ENCODE data around the gene PBX4.

PBX4 gene

DNA sequence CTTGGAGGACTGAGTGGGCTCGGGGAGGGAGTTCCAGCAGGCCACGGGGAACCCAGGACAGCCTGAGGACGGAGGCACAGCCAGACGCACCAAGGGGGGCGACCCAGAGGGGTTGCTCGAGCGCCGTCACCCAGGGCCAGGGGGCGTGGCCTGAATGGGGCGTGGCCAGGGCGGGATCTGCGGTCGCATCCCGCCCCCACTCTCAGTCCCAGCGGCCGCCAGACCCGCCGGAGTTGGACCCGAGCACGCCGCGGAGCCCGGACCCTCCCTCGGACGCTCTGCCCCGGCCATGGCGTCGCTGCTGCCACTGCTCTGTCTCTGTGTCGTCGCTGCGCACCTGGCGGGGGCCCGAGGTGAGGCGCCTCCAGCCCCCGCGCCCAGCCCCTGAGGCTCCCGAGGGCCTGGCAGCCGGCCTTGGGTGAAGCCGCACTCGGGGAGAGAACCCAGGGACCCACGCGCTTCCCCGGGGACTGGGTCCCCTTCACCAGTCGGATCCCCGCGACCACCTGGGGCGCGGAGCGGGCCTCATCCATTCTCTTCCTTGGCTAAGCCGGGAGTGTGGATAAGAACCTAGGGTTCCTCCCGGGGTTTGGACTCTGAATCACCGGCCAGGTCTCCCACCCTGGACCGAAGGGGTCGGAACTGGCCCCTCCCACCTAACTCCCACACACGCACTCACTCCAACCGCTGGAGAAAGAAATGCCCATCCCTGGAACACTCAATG lies 80.3 kb downstream of the PBX4 start, which contains the start of gene CILP2:
Gene CILP2 (plus strand): TSS at position 205 of the 724 bp plus-strand sequence. CDS start 85 bp downstream, at position 290.
- DNase-seq = no peak

DNA sequence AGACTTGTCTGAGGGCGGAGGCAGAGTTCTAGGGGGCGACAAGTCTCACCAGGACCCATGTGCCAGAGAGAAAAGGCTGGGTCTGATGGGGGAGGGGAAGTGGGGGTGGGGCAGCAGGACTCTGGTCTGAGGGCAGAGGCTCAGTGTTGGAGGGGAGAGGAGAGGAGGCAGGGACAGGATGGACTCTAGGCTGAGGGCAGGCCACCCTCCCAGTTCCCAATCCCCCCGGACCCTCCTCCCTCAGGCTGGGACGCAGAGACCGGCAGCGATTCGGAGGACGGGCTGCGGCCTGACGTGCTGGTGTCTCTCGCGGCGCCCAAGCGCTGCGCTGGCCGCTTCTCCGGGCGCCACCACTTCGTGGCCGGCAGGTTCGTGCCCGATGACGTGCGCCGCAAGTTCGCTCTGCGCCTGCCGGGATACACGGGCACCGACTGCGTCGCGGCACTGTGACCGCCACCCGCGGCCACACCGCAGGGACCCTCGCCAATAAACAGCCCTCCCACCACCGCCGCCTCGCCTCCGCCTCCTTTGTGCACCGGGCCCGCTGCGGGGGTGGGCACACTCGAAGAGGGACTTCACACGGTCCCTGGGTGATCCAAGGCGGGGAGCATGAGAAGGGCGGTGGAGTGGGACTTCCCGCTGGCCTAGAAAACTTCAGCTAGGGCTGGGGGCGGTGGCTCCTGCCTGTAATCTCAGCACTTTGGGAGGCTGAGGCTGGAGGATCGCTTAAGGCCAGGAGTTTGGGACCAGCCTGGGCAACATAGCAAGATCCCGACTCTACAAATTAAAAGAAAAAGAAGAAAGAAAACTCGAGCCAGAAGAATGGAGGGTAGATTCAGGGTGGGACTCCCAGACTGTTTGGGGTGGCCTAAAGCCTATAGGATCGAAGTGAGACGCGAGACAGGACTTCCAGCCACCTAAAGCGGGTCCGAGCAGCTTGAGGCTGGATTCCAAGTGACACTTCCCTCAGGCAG lies 81.1 kb downstream of the PBX4 start:
- no peak for DNase-seq

DNA sequence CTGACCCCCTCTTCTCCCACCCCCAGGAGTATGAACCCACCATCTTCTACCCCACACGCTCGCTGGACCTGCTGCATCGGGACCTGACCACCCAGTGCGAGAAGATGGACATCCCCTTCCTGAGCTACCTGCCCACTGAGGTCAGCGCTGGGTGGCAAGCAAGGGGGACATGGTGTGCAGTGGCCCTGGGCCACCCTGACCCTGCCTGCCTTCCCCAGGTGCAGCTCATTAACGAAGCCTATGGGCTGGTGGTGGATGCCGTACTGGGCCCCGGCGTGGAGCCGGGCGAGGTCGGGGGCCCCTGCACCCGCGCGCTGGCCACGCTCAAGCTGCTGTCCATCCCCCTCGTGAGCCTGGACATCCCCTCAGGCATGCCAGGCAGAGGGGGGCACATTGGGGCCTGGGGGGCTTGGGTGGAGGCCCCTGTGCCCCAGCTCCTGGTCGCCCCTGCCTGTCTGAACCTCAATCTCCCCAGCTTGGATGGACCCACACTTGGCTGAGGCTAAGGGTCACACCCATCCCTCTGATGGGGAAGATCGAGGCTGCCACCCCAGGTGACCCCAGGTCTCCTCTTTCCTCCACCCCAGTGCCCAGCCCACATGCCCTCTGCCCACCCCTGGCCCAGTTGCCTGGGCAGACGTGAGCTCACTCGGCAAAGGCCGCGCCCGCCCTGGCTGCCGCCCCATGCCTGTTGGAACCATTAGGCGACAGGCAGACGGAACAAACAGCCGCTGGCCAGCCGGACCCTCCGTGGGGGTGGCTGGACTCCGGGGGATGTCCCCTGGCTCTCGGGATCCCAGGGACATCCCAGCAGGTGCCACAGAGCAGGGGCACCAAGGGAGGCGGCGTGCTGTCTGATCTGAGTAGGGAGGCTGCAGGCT lies 82.9 kb downstream of the PBX4 start:
- no peak for DNase-seq

DNA sequence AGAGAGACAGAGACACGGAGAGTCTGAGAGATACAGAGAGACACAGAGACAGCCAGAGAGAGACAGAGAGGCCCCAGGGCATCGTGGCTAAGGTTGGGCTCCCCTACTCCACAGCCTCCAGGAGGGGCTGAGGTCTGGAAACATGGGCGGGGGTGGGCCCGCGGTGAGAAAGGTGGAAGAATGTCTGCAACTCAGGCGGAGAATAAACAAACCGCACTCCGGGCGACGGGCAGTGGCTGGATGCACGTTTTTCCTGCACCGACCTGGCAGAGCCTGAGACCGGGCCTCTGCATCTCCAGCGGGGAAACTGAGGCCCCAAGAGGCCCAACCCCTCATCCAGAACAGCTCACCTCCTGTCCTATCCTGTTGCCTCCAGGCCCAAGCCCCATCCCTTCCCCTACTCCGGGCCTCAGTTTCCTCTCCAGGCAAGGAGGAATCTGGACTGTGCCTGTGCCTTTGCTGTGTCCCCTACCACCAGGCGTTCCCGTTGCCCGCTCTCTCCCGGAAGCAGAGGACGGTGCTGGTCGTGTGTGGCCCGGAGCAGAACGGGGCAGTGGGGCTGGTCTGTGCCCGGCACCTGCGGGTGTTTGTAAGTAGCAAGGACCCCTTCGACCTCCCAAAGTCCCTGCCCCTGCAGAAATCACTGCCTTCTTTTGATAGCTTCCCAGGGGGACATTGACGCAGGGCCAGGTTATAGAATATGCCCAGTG lies 83.8 kb downstream of the PBX4 start:
- DNase-seq = no peak

DNA sequence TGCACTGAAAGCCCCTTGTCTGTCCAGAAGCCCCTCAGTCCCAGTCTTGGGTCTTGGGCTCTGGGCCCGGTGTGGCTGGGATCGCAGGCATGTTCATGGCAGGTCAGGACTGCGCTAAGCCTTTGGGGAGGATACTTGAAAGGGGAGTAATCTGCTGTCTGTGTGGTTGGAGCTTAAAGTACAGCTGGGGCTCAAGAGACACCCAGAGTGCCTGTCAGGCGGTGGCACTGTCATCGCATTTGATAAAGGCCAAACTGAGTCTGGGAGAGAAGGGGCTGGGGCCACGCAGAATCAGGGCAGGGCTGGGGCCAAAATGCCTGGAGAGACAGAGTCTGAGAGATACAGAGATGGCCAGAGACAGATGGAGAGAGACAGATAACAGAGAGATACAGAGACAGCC lies 84.6 kb downstream of the PBX4 start:
- no peak for DNase-seq

DNA sequence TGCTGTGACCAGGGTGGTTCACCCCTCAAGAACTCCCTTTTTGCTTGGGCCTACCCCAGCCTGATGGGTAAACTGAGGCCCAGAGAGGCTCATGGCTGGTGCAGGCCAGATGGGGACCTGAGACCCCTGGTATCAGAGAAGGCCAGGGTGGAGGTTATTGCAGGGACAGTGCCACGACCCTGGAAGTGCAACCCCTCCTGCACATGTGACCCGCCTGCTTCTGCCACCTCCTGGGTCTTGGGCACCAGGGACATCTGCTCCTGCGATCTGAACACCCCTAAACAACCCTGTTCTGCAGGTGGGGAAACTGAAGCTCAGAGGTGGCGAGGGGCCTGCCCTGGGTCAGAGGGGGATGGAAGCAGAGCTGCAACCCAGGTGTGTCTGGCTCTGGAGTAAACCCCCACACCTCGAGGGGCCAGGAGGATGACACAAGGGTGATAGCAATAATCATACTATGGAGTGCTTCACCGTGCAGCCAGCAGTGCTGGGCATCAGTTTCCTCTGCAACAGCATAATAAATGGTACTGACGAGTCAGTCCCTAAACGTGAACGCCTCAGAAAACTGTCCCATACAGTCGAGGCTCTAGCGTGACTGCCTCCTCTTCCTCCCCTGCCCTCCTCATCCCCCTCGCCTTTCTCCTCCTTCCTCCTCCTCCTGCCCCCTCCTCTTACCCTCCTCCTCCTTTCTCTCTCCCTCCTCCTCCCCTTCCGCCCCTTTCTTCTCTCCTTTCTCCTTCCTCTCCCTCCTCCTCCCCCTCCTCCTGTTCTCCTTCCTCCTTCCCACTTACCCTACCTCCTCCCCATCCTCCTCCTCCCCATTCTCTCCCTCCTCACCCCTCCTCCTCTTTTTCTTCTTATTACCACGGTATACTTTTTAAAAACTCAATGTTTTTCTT lies 85.4 kb downstream of the PBX4 start:
- DNase-seq = no peak

DNA sequence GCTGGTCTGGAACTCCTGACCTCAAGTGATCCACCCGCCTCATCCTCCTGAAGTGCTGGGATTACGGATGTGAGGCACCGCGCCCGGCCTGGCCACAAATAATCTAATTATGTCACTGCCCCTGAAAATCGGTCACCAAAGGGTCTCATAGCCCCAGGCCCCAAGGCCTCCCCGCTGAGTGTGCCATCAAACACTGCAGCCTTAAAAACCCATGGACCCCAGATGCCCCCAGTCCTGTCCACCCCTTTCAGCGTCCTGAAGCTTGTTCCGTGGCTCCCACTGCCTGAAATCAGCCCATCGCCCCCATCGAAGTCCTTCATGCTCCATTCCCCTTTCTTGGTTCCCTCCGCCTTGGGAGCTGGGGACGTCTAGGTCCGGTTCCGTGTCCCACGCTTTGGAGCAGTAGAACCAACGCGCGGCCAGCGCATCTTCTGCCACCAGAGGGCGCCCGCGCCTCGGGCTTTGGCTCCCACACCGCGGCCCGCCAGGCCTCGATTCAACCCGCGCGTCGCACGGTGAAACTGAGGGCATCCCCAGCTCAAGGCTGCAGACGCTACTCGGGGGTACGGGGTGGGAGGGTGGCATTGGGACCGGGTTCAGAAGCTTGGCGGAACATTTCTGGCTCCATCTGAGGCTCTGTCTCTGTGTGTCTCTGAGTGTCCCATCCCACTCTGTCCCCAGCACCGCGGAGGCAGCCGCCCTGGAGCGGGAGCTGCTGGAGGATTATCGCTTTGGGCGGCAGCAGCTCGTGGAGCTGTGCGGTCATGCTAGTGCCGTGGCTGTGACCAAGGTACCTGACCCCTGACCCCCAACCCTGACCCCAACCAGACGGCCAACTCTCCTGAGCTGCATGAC lies 86.3 kb downstream of the PBX4 start:
- DNase-seq = peak; percentile 72 to 77

DNA sequence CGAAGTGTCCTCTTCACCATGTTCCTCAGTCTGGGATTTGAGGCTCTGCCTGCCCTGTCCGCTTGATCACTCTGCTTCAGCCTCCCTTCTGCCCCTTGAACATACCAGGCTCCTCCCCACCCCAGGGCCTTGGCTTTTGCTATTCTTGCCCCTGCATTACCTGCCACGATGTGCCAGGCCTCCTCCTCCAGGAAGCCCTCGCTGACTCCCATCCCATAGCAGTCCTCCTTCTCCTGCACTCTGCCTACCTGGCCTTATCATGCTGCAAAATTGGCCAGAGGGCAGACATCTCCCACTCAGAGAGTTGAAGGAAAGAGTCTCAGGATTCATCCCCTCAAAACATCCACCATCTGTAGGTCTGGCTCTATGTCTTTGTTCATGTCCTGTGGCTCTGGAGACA lies 87.6 kb downstream of the PBX4 start:
- DNase-seq = no peak

DNA sequence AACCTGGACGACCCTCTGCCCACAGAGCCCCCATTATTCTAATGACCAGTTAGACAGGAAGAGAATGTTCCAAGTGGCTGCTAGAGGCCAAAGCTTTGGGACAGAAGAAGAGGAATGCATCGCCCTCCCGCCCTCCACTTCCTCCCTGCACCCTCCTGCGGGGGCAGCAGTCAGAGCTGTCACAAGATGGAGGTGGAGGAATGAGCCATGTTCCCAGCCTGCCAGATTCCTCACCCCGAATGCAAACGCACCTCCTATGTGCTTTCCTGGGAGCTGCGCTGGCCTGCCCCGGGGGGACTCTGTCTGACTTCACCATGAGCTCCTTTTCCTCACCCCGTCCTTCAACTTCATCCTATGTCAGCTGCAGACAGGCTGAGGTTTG lies 88.1 kb downstream of the PBX4 start:
- peak in 1 of 2 donors; percentile 61 for DNase-seq

DNA sequence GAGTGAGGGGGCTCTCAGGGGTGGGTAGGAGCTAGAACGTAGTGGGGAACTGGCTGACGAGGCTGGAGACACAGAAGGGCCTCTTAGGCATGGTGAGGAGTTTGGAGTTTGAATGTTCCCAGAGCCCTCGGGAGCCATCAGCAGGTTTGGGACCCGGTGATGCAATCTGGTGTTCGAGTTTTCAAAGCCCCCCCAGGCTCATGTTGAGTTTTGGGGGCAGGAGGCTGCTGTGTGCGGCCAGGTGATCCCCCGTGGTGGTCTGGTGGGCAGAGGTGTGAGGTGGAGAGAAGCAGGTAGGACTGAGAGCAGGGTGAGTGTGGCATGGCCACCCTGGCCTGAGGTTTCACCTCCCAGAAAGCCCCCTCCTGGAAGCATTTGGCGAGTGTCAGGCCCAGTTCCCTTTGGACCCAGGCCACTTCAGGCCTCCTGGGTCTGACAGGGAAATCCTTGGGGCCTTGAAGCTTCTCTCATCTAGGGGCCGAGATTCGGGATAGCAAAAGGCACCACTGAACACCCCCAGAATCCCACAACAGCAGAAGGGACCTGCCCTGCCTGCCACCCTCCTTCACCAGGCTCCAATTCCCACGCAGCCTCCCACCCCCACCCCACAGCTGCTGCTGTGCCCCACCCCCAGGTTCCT lies 88.6 kb downstream of the PBX4 start:
- no peak for DNase-seq

DNA sequence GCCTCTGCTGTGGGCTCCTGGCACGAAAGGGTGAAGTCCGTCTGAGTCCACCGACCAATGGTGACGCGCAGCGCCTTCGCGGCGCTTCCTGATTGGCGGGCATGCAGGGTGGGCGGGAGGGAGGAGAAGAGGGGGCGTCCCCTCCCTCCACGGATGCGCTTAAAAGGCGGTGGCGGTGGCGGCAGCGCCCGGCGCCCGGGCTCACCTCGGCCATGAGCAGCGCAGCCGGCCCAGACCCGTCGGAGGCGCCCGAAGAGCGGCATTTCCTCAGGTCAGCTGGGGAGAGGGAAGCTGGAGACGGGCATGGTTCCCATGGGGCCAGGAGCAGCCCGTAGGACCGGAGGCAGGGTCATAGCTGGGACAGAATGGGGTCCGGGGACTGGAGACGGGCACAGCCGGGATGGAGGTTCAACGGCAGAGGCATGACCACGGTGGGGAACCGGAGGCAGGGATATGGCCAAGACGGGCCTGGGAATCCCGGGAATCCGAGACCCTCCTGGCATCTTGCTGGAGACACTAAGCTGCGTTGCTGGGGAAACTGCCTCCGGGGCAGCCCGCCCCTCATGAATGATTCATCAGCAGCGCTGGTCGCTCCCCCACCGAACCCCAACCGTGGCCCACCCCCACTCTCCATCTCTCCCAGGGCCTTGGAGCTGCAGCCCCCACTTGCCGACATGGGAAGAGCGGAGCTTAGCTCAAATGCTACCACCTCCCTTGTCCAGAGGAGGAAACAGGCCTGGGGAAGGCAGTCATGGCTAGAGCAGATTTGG lies 89.6 kb downstream of the PBX4 start, which contains the start of gene YJEFN3:
Gene YJEFN3 (plus strand): TSS at position 191 of the 770 bp plus-strand sequence. CDS start 22 bp downstream, at position 213.
- no peak for DNase-seq

DNA sequence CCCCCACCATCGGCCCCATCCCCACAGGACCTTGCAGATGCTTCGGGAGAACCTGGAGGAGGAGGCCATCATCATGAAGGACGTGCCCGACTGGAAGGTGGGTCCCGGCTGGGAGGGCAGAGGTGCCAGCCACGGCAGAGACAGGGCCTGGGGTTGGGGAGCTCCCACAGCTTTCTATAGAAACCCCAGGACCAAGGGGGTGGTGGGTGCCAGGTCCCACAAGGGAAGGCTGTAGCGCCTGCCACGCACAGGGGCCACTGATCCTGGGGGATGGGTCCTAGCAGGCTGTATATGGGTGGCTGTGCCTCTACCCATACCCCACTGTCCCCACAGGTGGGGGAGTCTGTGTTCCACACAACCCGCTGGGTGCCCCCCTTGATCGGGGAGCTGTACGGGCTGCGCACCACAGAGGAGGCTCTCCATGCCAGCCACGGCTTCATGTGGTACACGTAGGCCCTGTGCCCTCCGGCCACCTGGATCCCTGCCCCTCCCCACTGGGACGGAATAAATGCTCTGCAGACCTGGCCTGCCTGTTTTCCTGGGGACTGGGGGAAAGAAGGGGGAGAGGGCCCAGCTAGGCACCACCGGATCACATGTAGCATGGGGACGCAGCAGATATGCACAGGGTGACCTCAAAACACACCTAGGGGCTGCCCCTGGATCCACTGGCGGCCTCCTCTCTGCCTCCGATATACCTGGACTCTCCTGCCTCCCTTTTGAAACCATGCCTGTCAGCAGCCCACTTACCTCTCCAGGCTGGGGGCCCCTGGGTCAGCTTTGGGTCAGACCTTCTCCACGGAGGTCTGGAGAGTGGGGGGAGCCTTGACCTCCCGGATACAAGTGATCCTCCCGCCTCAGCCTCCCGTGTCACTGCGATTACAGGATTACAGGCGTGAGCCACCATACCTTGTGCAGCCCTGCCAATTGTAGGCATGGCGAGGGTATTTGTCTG lies 90.5 kb downstream of the PBX4 start:
- no peak for DNase-seq

DNA sequence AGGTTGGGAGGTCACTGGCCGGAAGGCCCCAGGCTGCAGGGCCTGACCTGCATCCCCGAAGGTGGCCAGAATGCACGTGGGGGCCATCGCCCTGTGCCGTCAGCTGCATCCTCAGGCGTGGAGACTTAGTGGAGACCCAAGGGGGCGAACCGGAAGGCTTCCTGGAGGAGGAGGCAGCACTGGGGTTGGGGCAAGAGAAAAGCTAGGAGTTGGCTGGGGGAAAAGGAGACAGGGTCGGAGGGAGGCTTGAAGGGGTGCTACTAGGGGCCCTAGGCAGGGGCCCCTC lies 91.2 kb downstream of the PBX4 start:
- DNase-seq = no peak

DNA sequence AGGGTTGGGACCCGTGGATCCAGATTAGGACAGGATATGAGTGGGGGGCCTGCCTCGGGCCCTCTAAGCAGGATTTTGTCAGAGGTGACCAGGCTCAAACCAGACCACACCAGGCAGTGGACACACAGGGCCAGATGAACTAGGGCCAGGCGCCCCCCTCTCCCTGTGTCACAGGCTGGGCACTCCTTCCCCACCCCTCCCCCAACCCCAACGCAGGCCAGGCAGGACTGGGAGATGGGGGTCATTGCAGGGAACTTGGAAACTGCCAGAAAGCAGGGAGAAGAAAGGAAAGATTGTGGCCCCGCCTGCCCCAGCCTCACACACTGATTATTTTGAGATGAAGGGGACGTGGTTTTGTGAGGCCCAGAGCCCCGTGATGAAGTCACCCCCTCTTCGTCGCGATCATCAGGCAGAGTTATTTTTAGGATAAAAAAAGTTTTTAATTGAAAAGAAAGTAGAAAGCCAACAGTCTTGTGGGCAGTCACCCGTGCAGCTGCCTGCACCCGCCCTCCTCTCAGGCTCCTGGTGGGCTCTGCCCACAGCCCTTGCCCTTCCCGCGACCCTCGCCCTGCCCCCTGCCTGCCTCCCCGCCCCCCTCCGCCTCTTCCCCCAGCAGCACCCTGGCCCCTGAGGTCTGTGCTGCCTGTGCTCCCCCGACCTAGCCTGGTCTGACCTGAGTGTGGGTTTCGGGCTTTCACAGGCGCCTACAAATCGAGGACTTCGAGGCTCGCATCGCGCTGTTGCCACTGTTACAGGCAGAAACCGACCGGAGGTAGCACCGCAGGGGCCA lies 91.7 kb downstream of the PBX4 start:
- no peak for DNase-seq

DNA sequence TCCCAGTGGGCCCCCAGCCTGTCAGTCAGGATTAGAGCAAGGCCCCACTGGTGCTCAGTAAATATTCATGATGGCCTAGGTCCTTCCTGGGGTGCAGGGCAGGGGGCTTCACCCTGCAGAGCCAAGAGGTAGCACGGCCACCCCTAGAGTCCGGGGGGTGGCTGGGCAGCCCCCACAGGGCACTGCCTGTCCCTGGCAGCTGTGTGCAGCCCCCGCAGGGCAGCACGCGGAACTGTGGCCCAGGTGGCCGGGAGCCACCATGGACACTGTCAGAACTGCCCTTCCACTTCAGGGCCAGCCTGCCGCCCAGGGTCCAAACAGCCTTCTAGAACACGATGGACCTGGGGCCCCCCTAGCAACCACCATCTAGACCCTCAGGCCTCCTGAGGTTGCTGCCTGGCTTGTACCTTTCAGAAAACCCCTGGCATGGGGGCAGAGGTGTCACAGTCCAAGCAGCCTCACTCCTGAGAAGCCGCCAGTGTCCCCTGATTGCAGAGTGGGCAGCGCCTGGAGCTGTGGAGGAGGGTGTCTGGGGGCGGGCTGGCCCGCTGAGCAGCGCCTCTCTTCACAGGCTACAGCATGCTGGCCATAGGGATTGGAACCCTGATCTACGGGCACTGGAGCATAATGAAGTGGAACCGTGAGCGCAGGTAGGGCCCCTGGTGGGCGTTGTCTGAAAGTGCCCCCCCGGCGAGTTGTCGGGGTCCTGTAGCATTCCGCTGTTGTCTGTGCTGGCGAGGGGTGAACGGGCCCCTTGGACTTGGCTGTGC lies 92.7 kb downstream of the PBX4 start:
- no peak for DNase-seq

DNA sequence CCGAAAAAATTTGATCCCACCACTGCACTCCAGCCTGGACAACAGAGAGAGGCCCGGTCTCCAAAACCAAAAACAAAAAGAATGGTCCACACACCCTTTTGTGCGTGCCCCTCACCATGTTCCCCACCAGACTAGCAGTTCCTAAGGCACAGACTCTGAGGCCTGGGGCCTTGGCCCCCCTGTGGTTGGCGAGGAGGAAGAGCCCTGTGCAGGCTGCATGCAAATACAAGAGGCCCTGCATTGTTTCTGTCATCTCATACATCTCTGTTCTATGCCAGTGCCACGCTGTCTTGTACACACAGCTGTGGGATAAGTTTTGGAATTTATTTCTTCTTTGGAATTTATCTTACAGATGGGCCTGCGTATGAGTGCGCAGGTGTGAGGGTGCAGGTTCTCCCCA lies 94.4 kb downstream of the PBX4 start:
- no peak for DNase-seq

Data from inflammatory macrophage (primary cell).